Endothelial cell (in vitro differentiated cells): ENCODE results near the gene CXXC4. TPM values are rescaled to one million over a fixed set of nuclear protein-coding genes. Genes with fewer than 3 reads are reported as not detected.

Source experiments
- DNase-seq: peaks from one replicate; pipeline ENCODE4 v3.0.0; 2021; ENCODE audit warnings: low spot score
- H3K27ac Mint-ChIP-seq: one replicate; pipeline ENCODE4 v1.8.0; 2021; ENCODE audit warnings: mixed read lengths, inconsistent platforms; ENCODE audit not compliant: unreplicated experiment
- H3K27me3 Mint-ChIP-seq: one replicate; pipeline ENCODE4 v1.8.0; 2021; ENCODE audit warnings: mild to moderate bottlenecking, moderate library complexity, mixed read lengths, inconsistent platforms; ENCODE audit not compliant: unreplicated experiment
- H3K36me3 Mint-ChIP-seq: one replicate; pipeline ENCODE4 v1.8.0; 2021; ENCODE audit warnings: mild to moderate bottlenecking, low read depth, mixed read lengths, inconsistent platforms; ENCODE audit not compliant: unreplicated experiment
- H3K4me1 Mint-ChIP-seq: one replicate; pipeline ENCODE4 v1.8.0; 2021; ENCODE audit warnings: mild to moderate bottlenecking, mixed read lengths, inconsistent platforms; ENCODE audit not compliant: unreplicated experiment
- H3K4me3 Mint-ChIP-seq: one replicate; pipeline ENCODE4 v1.8.0; 2021; ENCODE audit warnings: mild to moderate bottlenecking, mixed read lengths, inconsistent platforms; ENCODE audit not compliant: unreplicated experiment
- H3K9me3 Mint-ChIP-seq: one replicate; pipeline ENCODE4 v1.8.0; 2021; ENCODE audit warnings: mixed read lengths, inconsistent platforms; ENCODE audit not compliant: unreplicated experiment
- long read RNA-seq: library from polyadenylated mRNA; unstranded; transcript quantifications from one replicate; pipeline ENCODE4 v2.0.0, GENCODE V29; 2020; ENCODE audit not compliant: unreplicated experiment
- total RNA-seq: library from RNA; stranded (reverse); fragmentation: NEBNext Ultra II Directional; extraction: Animal tissue kit (Norgen Biotek cat#: 25700); gene quantifications from one replicate; pipeline ENCODE4 v1.2.1, GENCODE V29; 2021; ENCODE audit not compliant: unreplicated experiment
- TF ChIP-seq, protein P1 (sequence below): fragments of 200-600 bp; sonication (generic); IDR thresholded peaks from one replicate; pipeline ENCODE4 v1.5.0; 2021; ENCODE audit warnings: antibody characterized with exemption; ENCODE audit not compliant: unreplicated experiment

Gene CXXC4
- 1.6 TPM for total RNA-seq
- long read RNA-seq, result 0 reads

DNA sequence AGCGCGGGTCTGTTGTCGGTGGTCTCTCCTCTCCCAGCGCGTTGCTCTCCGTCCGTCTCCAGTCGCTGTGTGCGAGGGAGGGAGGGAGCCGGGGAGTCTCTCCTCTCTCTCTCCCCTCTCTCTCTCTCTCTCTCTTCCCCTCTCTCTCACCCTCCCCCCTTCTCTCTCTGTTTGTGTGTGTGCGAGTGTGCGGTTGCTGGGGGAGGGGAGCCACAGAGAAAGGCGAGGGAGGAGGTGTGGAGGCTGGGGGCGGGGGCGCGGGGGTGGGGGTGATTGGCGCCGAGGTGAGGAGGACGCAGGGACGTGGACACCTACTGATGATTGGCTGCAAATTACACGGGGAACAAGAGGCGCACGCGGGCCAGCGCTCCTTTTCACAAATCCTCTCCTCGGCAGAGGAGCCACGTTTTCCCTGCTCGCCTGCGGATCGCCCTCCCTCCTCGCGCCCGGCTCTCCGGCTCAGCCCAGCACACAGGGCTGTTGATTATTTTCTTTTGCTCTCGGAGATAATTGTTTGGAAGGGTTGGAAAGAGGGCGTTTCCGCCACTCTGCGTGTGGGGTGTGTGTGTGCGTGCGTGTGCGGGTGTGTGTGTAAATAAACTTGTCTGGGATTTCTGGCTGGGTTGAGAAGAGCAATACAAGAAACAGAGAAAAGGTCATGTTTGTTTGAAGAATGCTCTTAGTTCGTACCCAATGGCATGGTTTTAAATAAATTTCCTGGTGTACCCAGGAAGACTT, at the start of gene CXXC4:
TSS of gene CXXC4 (minus strand) at position 73 of the 738 bp plus-strand sequence. CDS start 3,092 bp downstream, outside the sequence.
- peaks cover 7% of the 10 kb centered on the region for H3K36me3 Mint-ChIP-seq
- peaks cover 10% of the 10 kb centered on the region for H3K27me3 Mint-ChIP-seq
- H3K27ac Mint-ChIP-seq, result peak within 1 kb of the TSS; percentile 91
- H3K4me3 Mint-ChIP-seq, result peak within 1 kb of the TSS; percentile 98
- DNase-seq, result peak; percentile 63
- TF ChIP-seq, protein P1, sequence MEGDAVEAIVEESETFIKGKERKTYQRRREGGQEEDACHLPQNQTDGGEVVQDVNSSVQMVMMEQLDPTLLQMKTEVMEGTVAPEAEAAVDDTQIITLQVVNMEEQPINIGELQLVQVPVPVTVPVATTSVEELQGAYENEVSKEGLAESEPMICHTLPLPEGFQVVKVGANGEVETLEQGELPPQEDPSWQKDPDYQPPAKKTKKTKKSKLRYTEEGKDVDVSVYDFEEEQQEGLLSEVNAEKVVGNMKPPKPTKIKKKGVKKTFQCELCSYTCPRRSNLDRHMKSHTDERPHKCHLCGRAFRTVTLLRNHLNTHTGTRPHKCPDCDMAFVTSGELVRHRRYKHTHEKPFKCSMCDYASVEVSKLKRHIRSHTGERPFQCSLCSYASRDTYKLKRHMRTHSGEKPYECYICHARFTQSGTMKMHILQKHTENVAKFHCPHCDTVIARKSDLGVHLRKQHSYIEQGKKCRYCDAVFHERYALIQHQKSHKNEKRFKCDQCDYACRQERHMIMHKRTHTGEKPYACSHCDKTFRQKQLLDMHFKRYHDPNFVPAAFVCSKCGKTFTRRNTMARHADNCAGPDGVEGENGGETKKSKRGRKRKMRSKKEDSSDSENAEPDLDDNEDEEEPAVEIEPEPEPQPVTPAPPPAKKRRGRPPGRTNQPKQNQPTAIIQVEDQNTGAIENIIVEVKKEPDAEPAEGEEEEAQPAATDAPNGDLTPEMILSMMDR, result no peak
- no peaks in the 10 kb centered on the region for H3K9me3 Mint-ChIP-seq
- H3K4me1 Mint-ChIP-seq, result peaks cover 30% of the 10 kb centered on the region

DNA sequence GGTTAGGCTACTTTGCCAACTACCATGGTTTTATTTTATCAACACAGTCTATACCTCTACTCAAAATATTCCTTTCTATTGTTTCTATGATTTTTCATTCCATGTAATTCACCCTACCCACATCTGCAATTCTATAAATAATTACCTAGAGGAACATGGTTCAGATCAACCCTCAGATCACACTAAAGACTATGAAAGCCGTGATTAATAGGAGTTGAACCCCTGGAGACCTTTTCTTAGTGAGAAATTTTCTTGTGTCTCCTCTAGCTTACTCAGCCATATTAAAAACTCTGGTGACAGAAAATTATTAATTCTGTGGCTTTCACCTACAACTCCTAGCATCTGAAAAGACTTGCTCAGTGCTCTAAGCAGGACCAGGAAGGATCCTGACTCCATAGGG, 38.5 kb upstream of the CXXC4 start:
- DNase-seq, result no peak
- Mint-ChIP-seq H3K27me3 (no peaks in the 10 kb centered on the region), H3K9me3 (no peaks in the 10 kb centered on the region), H3K4me3 (no peak overlapping the region), H3K27ac (no peak overlapping the region), H3K4me1 (no peaks in the 10 kb centered on the region), H3K36me3 (no peaks in the 10 kb centered on the region)
- TF ChIP-seq, protein P1, result no peak

GRCh38 chr4:104532677-104533076, 38.0 kb upstream of the CXXC4 start:
- H3K27me3 Mint-ChIP-seq, result no peaks in the 10 kb centered on the region
- H3K4me3 Mint-ChIP-seq, result no peak overlapping the region
- no peaks in the 10 kb centered on the region for H3K9me3 Mint-ChIP-seq
- H3K36me3 Mint-ChIP-seq, result no peaks in the 10 kb centered on the region
- TF ChIP-seq, protein P1, result no peak
- H3K27ac Mint-ChIP-seq, result no peak overlapping the region
- no peak for DNase-seq
- H3K4me1 Mint-ChIP-seq, result no peaks in the 10 kb centered on the region

DNA sequence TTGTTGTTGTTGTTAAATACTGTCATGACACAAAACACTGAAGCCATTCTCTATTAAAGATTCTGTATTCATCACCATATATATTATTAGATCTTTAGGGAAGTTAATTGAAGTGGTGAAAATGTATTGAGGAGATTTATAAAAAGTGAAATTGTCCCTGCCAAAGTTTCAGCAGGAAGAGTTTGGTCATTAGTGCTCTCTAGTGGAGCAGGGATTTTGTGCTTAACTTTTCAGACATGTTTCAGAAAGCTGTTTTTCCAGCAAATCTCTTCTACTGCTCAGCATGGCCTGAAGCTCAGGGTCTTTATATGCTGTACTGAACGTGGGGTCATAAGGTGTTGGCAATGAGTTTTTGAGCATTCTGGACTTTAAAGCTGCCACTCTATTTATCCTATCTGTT, 36.7 kb upstream of the CXXC4 start:
- H3K36me3 Mint-ChIP-seq, result no peaks in the 10 kb centered on the region
- no peaks in the 10 kb centered on the region for H3K4me1 Mint-ChIP-seq
- H3K27me3 Mint-ChIP-seq, result no peaks in the 10 kb centered on the region
- no peak overlapping the region for H3K4me3 Mint-ChIP-seq
- no peak overlapping the region for H3K27ac Mint-ChIP-seq
- no peak for DNase-seq
- H3K9me3 Mint-ChIP-seq, result no peaks in the 10 kb centered on the region
- TF ChIP-seq, protein P1, result no peak

DNA sequence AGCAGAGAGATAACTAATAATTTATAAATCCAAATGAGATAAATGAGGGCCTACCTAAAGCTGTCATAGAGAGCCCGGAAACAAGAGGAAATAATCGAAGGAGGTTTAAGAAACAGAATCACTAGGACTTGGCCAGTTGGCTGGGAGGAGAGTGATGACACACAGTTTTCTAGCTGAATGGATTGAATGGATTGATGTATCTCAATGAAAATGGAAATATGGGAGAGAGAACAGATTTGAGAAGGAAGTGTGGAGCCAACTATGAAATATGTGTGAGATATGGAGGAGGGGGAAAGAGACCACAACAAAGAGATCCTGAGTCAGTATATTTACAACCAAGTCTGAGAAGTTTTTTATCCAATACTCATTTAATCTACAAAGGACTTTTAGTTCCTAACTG, 35.7 kb upstream of the CXXC4 start:
- Mint-ChIP-seq H3K4me1 (no peaks in the 10 kb centered on the region), H3K27ac (no peak overlapping the region), H3K36me3 (no peaks in the 10 kb centered on the region), H3K9me3 (no peaks in the 10 kb centered on the region), H3K27me3 (no peaks in the 10 kb centered on the region), H3K4me3 (no peak overlapping the region)
- TF ChIP-seq, protein P1, result no peak
- no peak for DNase-seq
